ENCODE data around the gene MACROD1.
"Not testable (repeated sequence)": the region's sequence is repeated elsewhere in the genome, so short reads cannot be mapped to it uniquely, and the experiment has no call there.

The MACROD1 gene

DNA sequence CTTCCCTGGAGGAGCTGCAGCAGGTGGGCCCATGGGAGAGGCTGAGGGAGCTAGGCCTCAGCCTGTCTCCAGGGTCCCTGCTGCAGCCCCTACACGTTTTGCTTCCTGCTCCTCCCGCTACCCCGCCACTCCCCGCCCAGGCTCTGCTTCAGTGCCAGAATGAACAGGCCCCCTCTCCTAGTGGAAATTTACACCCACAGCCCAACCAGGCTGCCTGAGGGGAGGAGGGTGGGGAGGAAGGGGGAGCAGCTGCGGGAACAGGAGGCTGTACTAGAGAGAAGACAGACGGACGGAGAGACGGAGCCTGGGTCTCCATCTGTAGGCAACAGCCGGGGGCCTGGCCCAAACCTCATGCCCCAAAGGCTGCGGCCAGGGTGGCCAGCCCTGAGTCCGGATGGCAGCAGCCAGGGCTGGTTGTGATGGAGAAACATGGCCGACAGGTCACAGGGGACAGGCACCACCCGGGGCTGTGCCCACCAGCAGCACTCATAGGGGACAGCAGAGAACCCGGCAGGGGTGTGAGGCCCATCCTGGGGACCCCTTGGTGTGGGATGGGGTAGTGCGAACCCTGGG is 109.6 kb downstream of the MACROD1 start:
- no peak for DNase-seq (ENCODE audit: low read depth)

DNA sequence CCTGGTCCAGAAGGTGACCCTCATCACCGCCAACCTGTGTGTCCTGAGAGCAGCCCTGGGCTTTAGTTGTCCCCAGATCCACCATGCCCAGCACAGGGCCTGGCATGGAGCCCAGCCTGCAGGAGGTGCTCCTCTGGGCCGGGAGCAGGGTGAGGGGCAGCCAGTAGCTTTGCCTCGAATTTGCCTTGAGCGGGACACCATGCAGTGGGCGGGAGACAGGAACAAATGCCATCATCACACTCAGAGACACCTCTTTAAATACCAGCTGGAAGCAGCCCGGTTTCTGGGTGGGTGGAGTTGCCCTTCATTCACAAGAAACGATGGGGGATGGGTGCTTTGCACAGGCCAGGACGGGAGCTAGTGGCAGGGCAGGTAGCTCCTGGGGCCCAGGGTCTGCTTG is 110.8 kb downstream of the MACROD1 start:
- no peak for DNase-seq (ENCODE audit: low read depth)

DNA sequence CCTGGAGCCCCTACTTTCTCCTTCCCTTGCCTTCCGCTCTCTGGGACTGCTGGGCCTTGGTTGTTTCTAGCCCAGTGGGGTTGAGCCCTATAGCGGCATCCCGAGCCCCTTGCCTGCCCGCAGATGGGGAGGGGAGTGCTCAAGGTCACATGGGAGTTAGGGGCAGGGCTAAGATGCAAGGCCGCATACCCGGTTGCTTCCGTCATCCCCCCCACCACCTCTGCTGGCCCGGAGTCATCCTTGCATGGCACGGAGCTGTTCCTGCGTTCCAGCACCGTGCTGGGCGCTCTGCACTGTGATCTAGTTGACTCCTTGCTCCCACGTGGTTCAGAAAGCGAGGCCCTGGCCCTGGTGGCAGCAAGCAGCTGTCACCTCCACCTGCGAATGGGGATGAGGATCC is 112.2 kb downstream of the MACROD1 start:
- no peak for DNase-seq (ENCODE audit: low read depth)

DNA sequence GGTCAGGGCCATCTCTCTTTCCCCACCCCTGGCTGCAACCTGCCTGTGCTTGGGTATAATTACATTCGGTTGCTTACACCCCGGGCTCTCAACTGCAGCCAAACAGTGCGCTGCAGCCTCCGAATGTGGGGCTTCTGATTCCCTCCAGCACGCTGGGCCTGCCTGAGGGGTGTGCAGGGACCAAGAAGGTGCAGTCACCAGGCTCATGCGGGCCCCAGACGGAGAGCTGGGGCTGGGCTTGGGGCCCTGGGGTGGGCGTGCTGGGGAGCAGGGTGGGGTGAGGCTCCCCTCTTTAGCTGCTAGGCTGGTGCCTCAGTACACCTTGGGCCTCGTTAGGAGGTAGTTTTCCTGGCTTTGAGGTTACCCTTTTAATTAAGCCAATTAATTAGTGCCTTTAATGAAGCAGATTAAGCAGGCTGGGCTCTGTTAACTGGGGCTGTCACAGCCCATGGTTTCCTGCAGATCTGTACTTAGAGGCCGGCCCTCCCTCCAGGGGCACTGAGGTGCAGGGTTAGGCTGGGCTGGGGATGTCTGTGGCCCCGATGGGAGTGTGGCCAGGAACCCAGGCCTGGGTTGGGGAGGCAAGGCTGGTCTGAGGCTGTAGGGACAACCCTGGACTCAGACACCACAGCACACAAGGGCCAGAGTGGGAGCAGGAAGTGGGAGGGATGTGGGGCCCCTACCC is 112.8 kb downstream of the MACROD1 start:
- no peak for DNase-seq (ENCODE audit: low read depth)

DNA sequence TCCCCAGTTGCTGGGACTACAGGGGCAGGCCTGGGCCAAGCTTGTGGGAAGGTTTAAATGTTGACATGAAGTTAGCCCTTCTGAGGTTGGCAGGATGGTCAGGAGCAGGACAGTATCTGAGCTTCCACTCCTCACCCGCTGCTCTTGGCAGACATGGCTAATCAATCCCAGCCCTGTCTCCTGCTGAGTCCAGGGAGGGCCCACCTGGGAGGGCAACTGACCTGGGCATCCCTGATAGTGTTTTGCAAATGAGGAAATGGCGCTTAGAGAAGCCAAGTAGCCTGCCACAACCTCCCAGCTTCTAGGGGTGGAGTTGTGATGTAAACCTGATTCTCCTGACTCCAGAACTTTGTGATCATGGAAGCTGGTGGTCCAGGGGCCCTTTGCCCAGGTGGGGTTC is 113.5 kb downstream of the MACROD1 start:
- no peak for DNase-seq (ENCODE audit: low read depth)

DNA sequence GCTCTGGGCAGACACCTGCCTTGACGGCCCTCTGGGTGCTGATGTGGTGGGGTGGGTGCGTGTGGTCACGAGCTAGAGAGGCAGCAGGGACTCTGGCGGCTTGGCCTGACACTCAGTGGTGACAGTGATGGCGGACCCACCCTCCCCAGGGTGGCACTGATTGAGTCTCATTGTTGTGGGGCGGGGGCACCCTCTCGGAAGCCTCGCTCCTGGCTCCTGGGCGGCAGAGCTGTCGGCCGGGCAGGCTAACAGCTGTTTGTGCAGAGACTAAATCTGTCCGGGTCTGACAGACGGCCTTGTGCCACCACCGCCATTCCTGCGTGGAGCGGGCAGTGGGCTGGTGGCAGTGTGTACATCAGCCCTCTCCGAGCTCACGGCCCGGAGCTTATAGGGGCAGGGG is 114.6 kb downstream of the MACROD1 start:
- no peak for DNase-seq (ENCODE audit: low read depth)

DNA sequence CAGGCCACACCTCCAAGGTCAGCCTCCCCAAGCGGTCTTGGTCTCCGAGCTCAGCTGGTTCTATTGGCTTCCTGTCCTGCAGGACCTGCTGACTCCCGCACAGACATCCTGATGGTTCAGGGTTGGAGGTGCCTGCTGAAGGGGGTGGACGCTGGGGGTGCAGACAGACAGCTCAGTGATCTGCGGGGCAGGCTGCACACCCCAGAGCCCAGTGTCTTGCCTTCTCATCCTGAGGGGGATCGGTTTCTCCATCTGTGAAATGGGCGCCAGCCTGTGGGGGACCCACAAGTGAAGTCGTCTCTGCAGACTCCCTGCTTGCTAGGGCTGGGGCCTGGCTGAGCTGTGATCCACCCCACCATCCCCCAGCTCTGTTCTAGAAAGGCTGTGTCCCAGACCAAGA is 116.4 kb downstream of the MACROD1 start:
- DNase-seq (ENCODE audit: low read depth) = no peak

DNA sequence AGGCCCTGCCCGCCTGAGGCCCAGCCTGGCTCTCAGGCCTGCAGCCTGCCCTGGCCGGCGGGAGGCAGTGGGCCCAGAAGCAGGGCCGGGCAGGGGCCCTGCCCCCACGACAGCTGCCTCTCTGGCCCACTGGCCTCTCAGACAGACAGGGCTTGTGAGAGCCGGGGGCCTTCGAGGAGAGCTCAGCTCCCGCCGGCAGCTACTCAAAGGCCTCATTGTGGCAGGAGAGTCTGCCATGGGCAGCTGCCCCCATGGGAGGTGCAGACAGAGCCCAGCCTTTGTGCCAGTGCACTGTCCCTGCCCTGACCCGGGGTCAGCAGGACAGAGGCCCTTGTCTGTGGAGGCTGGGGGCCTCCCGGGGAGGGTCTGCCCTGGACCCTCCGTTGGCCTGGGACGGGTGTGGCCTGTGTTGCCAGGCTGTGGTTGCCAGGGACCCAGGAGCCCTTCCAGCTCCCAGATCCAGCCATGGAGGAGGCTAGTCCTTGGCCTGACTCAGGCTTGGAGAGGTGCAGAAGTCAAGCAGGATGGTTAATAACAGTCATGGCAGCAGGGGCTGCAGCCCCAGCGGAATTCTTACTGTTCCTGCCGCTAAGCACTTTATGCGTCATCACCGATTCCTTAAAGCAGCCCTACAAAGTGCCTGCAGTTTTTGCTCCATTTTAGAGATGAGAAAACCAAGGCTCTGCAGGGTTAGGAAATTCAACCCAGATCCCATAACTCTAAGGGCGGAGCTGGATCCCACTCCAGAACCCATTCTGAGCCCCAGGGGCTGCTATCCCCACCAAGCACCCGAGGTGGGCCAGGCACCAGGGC is 117.7 kb downstream of the MACROD1 start:
- DNase-seq (ENCODE audit: low read depth) = no peak

DNA sequence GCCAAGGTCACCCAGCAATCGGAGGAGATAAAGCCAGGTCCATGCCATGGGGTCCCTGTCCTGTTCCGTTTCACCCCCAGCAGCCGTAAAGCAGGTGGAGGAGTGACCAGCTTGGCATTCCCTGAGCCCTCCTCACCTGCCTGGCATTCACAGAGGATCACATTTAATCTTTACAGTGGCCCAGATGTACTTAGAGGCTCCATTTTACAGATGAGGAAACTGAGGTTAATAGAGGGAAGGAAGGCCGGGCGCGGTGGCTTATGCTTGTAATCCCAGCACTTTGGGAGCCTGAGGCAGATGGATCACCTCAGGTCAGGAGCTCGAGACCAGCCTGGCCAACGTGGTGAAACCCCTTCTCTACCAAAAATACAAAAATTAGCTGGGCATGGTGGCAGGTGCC is 118.5 kb downstream of the MACROD1 start:
- DNase-seq (ENCODE audit: low read depth) = not testable (repeated sequence)

DNA sequence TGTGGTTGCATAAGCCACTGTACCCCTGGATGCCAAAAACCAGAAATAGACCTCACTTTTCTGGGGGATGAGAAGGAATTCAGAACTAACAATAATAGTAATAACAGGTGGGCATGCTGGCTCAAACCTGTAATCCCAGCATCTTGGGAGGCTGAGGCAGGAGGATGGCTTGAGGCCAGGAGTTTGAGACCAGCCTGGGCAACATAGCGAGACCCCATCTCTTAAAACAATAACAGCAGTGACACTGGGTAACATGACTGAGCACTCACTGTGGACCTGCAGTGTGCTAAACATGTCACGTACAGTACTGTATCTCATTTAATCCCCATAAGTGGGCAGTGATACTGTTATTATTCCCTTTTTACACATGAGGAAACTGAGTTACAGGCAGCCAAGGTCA is 120.2 kb downstream of the MACROD1 start:
- DNase-seq (ENCODE audit: low read depth) = no peak

DNA sequence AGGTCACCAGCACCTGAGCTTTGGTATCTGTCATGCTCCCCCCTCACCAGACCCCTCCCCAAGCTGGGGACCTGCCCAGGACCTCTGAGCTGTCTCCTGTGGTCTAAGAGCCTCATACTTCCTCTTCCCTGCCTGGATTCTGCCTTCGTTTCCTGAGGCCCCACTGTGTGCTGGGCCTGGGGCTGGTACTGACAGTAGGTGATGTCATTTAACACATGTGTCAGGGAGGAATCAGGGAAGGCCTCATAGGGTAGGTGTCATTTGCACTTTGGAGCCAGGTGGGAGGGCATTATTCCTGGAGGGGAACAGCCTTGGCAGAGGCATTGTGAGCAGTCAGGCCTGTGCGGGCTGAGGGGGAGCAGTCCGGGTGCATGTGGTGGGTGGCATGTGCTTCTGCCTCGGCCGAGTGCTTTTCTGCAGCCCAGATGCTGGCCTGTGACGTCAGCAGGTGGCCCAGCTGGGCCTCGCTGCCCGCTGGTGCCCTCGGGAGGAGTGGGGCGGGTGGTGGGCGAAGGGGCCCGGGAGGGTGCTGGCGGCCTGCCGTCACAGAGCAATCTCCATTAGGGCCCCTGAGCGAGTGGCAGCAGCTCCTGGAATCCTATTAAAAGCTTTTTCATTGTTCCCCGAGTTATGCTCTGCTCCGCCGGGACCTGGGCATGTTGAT is 121.1 kb downstream of the MACROD1 start:
- no peak for DNase-seq (ENCODE audit: low read depth)

DNA sequence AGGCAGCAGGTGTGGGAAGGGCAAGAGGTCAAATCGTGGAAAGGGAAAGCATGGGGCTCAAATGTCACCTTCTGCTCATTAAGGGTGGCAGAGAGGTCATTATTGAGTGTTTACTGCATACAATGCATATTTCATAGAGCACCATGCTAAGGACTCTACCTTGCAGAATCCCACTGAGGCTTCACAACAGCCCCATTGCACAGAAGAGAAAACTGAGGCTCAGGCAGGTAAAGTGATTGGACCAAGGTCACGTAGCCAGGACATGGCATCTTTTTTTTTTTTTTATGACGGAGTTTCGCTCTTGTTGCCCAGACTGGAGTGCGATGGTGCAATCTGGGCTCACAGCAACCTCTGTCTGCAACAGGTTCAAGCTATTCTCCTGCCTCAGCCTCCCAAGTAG is 122.4 kb downstream of the MACROD1 start:
- no peak for DNase-seq (ENCODE audit: low read depth)

DNA sequence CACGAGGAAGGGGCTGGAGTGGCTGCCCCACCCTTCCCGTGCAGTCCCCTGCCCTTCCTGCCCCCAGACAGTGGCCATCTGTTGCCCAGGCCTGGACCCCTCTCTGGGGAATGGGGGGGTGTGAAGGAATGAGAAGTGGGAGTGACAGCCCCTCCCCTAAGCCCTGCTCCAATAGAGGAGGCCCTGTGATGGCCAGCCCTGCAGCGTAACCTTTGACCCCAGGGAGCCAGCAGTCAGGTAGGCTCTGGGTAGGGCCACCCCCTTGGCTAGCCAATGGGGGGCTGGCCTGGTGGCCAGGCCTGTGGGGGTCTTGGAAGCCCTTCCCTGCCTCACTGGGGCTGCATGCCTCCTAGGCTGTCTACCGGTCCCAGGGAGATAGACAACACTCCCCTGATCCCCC is 123.6 kb downstream of the MACROD1 start:
- no peak for DNase-seq (ENCODE audit: low read depth)

DNA sequence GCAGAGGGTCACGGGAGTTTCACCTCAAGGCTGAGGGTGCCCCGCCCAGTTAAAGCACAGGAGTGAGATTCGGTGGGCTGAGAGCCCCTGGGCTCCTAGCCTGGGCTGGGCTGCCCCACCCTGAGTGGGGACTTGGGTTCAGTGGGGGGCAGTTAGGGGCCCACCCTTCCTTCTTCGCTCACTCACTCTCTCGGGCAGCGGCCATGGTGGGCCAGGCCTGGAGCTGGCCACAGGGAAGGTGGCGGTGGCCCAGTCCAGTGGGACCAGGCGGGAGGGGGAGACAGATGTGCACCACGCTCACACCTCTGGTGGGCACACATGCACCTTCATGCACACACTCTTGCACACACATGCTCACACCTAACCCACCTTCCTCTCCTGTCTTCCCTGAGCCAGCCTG is 124.1 kb downstream of the MACROD1 start:
- no peak for DNase-seq (ENCODE audit: low read depth)

DNA sequence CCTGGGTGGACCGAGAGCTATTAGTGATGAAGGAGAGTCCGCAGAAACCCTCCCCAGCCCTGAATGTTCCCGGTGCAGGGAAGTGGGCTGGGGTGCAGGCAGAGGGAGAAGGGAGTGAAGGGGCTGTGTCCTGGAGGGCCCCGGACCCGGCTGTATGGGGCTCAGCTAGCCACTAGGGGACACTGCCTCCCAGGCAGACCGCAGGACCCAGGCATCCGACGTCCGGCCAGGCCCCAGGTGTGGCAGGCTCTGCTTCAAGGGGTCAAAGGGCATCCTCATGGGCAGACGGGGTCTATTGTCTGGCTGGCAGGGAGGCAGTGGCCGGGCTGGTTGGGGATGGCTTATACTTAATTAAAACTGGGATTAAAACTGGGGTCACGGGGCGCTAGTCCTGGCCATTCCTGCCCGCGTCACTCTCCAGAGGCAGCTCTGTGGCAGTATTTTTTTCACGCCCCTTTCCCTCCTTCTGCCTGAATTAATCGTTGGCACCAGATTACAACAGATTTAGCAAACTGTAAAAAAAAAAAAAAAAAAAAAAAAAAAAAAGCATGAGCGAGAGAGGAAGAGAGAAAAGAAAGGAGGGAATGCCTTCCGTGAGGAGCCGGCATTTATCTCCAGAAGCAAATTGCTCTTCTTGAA is 125.1 kb downstream of the MACROD1 start:
- DNase-seq (ENCODE audit: low read depth) = no peak

DNA sequence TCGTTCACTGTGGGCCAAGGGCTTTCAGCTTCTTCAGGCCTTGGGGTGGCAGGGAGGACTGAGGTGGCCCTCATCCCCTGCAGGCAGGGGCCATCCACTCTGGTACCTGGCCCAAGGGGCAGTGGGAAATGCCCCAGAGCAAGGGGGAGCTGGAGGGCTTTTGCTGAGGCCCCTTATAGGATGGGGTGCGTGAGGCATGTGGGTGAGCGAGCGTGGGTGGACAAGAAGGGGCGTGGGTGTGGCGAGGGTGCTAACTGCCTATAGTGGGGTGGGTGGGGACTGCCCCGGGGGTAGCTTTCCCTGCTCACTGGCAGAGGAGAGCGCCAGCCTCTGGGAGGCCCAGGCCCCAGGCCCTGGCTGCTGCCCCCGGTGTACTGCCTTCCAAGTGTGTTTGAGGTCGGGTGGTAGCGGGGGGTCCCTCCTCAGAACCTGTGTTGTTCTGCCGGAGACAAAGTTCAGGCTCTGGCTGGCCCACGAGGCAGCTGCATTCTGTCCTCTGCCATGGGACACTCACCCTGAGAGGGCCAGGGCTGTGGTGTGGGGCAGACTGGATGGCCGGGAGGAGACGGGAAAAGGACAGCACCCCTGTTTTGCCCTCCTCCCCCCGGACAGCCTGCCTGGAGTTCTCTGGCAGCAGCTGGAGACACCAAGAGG is 126.8 kb downstream of the MACROD1 start:
- DNase-seq (ENCODE audit: low read depth) = no peak

DNA sequence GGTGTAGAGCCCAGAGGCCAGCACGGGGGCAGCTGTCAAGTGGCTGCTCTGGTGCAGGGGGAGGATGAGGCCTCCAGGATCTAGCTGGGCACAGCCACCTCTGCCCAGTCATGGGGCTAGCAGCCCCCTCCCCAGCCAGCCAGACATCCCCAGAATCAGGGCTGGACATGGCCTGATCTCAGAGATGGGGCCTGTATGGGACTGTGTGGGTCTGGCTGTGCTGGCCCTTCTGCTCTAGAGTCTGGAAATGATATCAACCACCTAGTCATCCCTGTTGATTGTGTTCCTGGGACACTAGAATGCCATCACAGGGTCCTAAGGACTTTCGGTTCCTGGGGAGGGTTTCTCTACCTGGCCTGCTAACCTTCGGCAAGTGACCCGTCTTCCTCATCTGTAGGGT is 127.4 kb downstream of the MACROD1 start:
- DNase-seq (ENCODE audit: low read depth) = no peak

DNA sequence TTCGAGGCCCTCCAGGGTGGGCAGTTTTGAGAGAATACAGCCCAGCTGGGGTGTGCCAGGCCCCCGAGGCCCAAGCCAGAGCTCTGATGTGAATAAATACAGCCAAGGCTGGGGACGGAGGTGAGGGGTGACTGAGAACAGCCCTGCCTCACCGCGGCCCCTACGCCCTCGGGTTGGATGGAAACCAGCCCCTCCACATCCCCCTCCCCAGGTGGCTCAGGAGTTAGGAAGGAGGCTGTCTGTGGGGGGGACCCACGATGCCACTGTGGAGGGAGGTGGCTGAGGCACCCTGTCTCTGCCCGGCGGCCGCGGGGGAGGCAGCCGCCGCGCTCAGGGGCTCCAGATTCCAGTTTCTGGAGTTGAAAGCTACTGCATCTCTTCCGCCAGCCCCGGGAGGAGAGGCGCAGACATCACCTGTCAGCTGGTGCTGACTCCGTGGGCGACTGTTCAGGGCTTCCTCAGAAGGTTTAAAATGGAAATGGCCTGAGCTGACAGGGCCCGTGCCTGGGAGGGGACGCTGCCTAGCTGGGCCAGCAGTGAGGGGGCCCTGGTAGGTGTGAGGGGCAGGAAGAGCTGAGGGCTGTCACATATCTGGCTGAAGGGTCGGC is 128.8 kb downstream of the MACROD1 start:
- DNase-seq (ENCODE audit: low read depth) = no peak

DNA sequence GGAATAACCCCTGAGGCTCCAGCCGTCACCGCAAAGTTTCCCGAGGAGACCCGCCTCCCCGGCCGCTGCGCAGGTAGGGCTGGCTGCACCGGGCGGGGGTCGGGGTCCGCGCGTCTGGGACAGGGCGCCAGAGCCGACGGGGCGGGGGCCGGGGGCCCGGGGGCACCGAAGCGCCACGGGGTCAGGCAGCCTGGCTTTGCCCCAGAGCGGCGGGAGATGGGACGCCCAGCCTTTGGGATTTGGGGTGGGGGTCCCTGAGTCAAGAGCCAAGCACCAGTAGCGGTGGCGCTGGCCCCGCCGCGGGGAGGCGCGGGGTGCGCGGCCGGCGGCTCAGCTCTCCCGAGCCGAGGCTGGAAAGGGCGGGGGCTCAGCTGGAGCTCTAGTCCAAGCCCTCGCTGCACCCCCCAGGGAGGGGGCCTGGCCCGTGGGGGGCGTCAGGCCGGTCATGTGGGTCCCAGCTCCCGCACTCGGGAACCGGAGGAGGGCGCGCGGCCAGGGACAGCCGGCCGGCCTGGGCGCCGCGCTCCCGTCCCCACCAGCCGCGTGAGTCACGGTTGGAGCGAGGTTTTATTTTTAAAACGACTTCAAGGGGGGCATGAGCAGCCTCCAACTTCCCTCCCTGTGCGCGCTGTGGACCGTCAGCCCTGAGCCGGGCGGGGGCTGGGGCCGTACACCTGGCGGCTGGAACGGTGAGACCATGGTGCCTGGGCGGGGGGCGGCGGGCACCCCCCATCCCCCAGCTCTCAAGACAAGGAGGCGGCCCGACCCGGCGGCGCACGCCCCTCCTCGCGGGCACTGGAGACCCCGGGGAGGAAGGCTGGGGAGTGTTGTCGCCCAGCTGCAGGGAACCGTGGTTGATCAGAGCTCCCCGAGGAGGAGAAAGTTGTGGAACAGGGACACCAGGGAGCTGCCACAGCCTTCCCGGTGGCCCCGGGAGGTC is 129.6 kb downstream of the MACROD1 start:
- DNase-seq (ENCODE audit: low read depth) = no peak

DNA sequence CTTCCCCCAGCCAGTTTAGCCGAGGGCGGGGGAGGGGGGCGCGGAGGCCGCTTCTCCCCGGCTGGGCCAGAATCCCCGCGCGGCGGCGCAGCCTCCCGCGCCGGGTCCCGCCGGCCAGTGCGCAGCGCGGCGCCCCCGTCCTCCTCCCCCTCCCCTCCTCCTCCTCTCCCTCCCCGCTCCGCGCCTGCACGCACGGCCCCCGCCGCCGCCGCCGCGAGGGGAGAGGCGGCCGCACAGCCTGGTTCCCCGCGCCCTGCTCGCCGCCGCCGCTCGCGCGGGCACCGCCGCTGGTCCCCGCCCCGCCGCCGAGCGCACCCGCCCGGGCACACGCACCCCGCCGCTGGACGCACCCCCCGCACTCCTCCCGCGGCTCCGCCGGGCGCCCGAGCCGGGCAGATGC is 130.3 kb downstream of the MACROD1 start, which contains the start of gene FLRT1:
Gene FLRT1, plus strand, starts transcription at position 356 of the 400 bp plus-strand sequence. CDS start 80,337 bp downstream, outside the sequence.
- no peak for DNase-seq (ENCODE audit: low read depth)

Measured in activated T-cell treated with anti-CD3 and anti-CD28 coated beads for 1 hour (primary cell).